ENCODE results near the gene DEGS2.

DNA sequence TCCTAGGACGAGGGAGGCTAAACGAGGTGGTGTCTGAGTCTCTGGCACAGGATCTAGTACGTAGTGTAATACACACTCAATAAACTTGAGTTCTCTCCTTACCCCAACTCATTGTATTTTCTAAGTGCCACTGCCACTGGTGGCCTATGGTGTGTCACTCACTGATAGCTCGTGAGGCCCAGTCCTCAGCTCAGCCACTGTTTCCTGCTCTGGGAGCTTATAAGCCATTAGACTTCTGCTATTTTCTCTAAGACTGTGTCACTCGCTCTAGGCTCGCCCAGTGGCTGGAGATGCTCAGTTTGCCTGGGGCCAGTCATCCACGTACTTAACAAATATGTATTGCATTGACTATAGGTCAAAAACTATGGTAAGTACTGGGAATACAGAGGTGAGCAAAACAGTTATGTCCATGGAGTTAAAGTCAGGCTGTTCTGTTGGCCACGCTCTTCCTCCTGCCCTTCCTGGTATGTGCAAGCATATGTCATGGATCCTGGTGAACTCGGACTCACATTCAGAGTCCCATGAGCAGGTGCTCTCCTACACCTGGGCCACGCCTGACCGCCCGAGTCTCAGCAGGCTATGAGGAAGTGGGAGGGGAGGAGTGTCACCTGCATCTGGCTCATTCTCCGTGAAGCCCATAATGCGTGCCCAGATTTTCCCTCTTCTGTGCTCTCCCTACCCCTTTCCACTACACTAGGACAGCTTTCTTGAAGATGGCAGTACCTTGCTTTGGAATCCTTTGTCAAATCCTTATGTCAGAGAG lies 41.6 kb downstream of the DEGS2 start:
- TF ChIP-seq POLR2AphosphoS5 (IDR thresholded peaks at IDR 0.05; ENCODE audit: low read depth) (no peak), EZH2phosphoT487 (IDR thresholded peaks at IDR 0.05; ENCODE audit: unreplicated experiment) (no peak)
- TF ChIP-seq, protein P1, sequence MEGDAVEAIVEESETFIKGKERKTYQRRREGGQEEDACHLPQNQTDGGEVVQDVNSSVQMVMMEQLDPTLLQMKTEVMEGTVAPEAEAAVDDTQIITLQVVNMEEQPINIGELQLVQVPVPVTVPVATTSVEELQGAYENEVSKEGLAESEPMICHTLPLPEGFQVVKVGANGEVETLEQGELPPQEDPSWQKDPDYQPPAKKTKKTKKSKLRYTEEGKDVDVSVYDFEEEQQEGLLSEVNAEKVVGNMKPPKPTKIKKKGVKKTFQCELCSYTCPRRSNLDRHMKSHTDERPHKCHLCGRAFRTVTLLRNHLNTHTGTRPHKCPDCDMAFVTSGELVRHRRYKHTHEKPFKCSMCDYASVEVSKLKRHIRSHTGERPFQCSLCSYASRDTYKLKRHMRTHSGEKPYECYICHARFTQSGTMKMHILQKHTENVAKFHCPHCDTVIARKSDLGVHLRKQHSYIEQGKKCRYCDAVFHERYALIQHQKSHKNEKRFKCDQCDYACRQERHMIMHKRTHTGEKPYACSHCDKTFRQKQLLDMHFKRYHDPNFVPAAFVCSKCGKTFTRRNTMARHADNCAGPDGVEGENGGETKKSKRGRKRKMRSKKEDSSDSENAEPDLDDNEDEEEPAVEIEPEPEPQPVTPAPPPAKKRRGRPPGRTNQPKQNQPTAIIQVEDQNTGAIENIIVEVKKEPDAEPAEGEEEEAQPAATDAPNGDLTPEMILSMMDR (conservative IDR thresholded peaks at IDR 0.05; ENCODE audit: low read depth in 2 of 2), result no peak
- TF ChIP-seq, protein P2, sequence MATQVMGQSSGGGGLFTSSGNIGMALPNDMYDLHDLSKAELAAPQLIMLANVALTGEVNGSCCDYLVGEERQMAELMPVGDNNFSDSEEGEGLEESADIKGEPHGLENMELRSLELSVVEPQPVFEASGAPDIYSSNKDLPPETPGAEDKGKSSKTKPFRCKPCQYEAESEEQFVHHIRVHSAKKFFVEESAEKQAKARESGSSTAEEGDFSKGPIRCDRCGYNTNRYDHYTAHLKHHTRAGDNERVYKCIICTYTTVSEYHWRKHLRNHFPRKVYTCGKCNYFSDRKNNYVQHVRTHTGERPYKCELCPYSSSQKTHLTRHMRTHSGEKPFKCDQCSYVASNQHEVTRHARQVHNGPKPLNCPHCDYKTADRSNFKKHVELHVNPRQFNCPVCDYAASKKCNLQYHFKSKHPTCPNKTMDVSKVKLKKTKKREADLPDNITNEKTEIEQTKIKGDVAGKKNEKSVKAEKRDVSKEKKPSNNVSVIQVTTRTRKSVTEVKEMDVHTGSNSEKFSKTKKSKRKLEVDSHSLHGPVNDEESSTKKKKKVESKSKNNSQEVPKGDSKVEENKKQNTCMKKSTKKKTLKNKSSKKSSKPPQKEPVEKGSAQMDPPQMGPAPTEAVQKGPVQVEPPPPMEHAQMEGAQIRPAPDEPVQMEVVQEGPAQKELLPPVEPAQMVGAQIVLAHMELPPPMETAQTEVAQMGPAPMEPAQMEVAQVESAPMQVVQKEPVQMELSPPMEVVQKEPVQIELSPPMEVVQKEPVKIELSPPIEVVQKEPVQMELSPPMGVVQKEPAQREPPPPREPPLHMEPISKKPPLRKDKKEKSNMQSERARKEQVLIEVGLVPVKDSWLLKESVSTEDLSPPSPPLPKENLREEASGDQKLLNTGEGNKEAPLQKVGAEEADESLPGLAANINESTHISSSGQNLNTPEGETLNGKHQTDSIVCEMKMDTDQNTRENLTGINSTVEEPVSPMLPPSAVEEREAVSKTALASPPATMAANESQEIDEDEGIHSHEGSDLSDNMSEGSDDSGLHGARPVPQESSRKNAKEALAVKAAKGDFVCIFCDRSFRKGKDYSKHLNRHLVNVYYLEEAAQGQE (IDR thresholded peaks at IDR 0.05; ENCODE audit: unreplicated experiment), result no peak
- TF ChIP-seq, protein P3, sequence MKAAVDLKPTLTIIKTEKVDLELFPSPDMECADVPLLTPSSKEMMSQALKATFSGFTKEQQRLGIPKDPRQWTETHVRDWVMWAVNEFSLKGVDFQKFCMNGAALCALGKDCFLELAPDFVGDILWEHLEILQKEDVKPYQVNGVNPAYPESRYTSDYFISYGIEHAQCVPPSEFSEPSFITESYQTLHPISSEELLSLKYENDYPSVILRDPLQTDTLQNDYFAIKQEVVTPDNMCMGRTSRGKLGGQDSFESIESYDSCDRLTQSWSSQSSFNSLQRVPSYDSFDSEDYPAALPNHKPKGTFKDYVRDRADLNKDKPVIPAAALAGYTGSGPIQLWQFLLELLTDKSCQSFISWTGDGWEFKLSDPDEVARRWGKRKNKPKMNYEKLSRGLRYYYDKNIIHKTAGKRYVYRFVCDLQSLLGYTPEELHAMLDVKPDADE (IDR thresholded peaks at IDR 0.05), result no peak
